HG03432 (cell line): Measurements from ENCODE around the gene DGAT2L6.
A peak's percentile ranks its signal among the peaks of the same experiment; 100 is the strongest.
"Not testable (repeated sequence)": the region's sequence is repeated elsewhere in the genome, so short reads cannot be mapped to it uniquely, and the experiment has no call there.

Experiments
- ATAC-seq: cut with Tn5 transposase; IDR thresholded peaks from one replicate; pipeline ENCODE4 v1.9.1; 2021; ENCODE audit warnings: mild to moderate bottlenecking, moderate library complexity; ENCODE audit not compliant: unreplicated experiment

DGAT2L6 gene

GRCh38 chrX:70196961-70197720 is 19.9 kb downstream of the DGAT2L6 start:
- peak; percentile 85 for ATAC-seq

DNA sequence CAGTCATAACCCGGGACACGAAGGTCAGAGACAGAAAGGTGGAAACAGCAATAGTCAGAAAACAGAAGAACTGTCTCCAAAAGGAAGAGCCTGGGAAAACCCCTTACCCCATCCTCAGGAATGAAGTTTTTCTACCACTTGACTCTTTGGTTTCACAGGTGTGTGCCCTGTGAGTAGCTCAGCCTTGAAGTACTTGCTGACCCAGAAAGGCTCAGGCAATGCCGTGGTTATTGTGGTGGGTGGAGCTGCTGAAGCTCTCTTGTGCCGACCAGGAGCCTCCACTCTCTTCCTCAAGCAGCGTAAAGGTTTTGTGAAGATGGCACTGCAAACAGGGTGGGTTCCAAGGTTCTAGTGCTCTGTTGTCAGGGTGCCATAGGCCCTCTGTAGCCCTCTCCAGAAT is 24.4 kb downstream of the DGAT2L6 start:
- ATAC-seq: no peak

- ATAC-seq: no peak
Observed at GRCh38 chrX:70208479-70208878, 31.2 kb downstream of the DGAT2L6 start.

- ATAC-seq: not testable (repeated sequence)
Observed at GRCh38 chrX:70209570-70209969, 32.3 kb downstream of the DGAT2L6 start.

- no peak for ATAC-seq
Observed at GRCh38 chrX:70219938-70220764, 42.9 kb downstream of the DGAT2L6 start.

- ATAC-seq: no peak
Observed at GRCh38 chrX:70226048-70226447, 48.8 kb downstream of the DGAT2L6 start.

DNA sequence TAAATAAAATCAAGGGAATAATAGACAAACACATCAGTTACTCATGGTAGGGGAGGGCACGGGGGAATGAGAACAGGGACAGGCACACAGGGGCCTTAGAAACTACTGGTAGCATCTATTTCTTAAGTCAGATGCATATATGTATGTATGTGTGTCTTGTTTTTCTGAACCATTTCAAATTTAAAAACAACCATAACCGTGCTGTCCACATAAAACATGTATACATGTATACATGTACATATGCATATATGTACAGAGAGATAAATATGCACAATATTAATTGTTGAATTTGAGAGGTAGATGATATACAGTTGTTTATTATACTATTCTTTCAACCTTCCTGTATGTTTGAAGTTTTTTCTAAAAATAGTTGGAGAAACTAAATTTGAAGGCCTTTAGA is 49.4 kb downstream of the DGAT2L6 start:
- ATAC-seq: no peak

DNA sequence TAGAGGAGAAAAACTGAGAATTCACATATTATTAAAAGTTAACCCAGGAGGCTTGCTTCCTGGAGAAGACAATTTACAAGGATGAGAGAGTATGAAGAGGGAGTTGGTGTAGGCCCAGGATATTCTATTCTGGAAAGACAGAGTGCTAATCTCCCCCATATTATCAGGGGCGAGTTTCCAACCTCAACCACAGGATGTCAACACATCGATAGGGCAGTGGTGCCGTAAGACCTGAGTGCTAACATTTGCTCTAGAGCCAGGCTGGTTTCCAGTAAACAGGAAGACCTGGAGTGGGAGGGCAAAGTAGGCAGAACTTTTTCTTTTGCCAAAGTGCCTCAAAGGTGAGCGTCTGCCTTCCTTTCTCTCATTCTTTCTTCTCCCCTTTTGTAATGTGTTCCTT is 54.4 kb downstream of the DGAT2L6 start:
- ATAC-seq: no peak

DNA sequence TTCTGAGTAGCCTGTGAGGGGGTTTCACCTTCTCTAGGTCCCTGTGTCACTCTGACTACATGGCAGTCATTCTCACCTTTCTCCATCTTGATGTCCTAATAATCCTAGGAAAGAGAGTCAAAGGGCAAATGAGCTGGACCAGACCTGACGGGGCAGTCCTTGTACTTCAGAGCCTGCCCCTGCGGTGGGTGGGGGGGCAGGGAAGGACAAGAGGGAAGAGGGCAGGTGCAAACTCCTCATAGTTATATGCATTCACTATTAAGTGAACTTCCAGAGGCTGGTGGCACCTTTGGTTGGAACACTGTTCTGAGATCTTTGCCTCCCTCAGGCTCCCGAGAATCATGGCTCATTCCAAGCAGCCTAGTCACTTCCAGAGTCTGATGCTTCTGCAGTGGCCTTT is 57.1 kb downstream of the DGAT2L6 start, which contains the start of gene AWAT1:
TSS of gene AWAT1 (plus strand) at position 301 of the 400 bp plus-strand sequence. CDS start at position 342, 41 bp downstream.
- ATAC-seq: no peak

DNA sequence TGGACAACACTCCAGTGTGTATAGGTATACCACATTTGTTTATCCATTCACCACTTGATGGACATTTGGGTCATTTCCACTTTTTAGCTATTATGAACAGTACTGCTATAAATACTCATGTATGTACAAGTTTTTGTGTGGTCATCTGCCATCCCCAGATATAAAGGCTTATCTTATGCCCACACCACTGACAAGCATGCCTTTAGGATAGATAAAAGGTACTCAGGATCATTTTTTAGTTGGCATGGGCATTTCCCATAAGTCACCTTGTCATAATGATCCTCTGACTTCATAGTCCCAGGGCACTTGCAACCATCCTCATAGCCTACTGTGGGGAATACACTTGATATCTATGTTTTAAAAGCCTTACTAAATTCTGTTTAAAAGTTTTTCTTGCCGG is 63.5 kb downstream of the DGAT2L6 start:
- ATAC-seq: no peak

GRCh38 chrX:70241501-70241900 is 64.2 kb downstream of the DGAT2L6 start:
- no peak for ATAC-seq

DNA sequence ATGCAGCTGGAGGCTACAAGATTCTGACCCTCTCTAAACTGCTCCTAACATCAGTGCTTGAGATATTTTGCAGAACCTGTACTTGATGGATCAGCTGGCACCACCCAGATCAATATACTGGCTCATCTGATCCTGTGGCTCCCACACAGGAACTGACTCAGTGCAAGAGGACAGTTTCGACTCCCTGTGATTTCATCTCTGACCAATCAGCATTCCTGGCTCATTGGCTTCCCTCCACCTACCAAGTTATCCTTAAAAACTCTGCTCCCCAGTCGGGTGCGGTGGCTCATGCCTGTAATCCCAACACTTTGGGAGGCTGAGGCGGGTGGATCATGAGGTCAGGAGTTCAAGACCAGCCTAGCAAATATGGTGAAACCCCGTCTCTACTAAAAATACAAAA is 66.3 kb downstream of the DGAT2L6 start:
- not testable (repeated sequence) for ATAC-seq

DNA sequence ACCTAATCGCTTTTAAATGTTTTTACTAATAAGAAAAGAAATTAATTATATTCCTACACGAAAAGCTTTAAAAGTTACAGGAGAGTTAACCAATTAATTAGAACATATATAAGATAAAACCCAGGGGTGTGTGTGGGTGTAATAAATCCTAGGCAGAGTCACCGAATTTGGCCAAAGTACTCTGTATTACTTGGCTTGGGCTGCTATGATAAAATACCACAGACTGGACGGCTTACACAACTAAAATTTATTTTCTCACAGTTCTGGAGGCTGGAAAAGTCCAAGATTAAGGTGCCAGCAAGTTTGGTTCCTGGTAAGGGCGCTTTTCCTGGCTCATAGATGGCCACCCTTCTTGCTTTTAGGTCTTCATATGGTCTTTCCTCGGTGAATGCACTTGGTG is 67.6 kb downstream of the DGAT2L6 start:
- ATAC-seq: no peak

GRCh38 chrX:70247252-70247651 is 70.0 kb downstream of the DGAT2L6 start:
- no peak for ATAC-seq

- no peak for ATAC-seq
Observed at GRCh38 chrX:70252491-70252890, 75.2 kb downstream of the DGAT2L6 start.

- ATAC-seq: no peak
Observed at GRCh38 chrX:70253377-70254062, 76.2 kb downstream of the DGAT2L6 start.

DNA sequence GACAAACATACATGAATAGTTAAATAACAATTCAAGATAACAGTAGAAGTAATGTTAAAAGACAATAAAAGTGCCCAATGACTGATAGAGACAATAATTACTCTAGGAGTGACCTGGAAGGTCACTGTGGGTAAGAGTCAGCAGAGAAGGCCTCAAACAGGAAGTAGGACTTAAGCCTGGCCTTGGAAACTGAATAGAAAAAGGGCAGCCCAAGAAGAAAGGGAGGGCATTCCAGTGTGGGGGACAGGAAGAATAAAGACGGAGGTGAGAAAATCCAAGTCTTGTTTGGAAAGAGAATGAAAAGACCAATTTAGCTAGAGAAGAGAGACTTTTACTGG is 76.7 kb downstream of the DGAT2L6 start:
- ATAC-seq: no peak

DNA sequence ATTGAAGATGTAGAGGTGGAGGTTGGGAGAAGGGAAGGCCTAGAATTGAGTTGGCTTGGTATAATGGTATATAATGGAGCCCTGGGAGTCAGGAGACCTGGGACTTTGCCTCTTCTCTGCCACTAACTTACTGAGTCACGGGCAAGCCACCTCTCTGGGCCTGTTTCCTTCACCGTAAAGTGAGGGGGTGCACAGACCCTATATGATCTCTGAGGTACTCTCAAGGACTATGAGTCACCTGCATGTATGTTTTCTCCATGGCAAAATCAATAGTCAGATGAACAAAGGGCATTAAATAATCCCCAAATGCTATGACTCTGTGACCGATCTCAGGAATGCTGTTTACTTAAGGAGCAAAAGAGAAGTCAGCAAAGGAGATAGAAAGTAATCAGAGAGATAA is 77.6 kb downstream of the DGAT2L6 start:
- ATAC-seq: no peak
